H1 (cell line): Measurements from ENCODE around the gene MOV10L1. TPM values are rescaled to one million over a fixed set of nuclear protein-coding genes. Genes with fewer than 3 reads are reported as not detected.

ENCODE experiments used
- CHD1 ChIP-seq: IDR thresholded peaks from 2 replicates; pipeline ENCODE4 v1.6.1; 2012; ENCODE audit warnings: low read depth, low read length, improper control_type of control experiment
- KDM5A ChIP-seq: fragments of 200-600 bp; IDR thresholded peaks from 2 replicates; pipeline ENCODE4 v1.7.1; 2012; ENCODE audit warnings: mild to moderate bottlenecking, low read length, inconsistent platforms, mixed read lengths
- TBP ChIP-seq: IDR thresholded peaks from 2 replicates; pipeline ENCODE4 v1.6.1; 2011; ENCODE audit warnings: low read depth, low read length, improper control_type of control experiment
- polyA plus RNA-seq, 7 experiments: library from polyadenylated mRNA; depleted of rRNA in 3 of 7; stranded (reverse) in 5 of 7; unstranded in 2 of 7; fragments of >200 nt in 5 of 7; fragments of 200-250 nt in 2 of 7; gene quantifications; 1 replicate in 5 of 7; 2 replicates in 1 of 7; 4 replicates in 1 of 7; pipeline versions ENCODE4 v1.2.1 to v1.2.3, GENCODE V29; 2011 to 2013; ENCODE audit warnings: missing spikeins in 2 of 7, mixed read lengths in 2 of 7
- total RNA-seq: library from RNA; stranded (reverse); fragmentation: NEBNext Ultra II Directional; extraction: Animal tissue kit (Norgen Biotek cat#: 25700); gene quantifications from 2 replicates; pipeline ENCODE4 v1.2.1, GENCODE V29; 2021
- TF ChIP-seq, protein P1 (sequence below): IDR thresholded peaks from 2 replicates; pipeline ENCODE4 v1.6.1; 2012; ENCODE audit warnings: low read length, inconsistent platforms

Gene MOV10L1
- total and polyA plus RNA-seq, 2 of the 8 experiments (the other 6 are each of a cell fraction or from before 2014, with no cell fraction given): 0.32 TPM; not detected in 1

DNA sequence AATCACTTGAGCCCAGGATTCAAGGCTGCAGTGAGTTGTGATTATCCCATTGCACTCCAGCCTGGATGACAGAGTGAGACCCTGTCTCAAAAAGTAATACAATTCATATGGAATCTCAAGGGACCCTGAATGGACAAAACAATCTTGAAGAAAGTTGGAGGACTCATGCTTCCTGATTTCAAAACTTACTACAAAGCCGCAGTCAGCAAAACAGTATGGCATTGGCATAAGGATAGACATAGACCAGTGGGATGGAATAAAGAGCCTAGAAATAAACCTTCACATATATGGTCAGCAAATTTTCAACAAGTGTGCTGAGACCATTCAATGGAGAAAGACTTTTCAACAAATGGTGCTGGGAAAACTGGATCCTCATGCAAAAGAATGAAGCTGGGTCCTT lies 113.5 kb downstream of the MOV10L1 start (continued):
- TF ChIP-seq, protein P1, sequence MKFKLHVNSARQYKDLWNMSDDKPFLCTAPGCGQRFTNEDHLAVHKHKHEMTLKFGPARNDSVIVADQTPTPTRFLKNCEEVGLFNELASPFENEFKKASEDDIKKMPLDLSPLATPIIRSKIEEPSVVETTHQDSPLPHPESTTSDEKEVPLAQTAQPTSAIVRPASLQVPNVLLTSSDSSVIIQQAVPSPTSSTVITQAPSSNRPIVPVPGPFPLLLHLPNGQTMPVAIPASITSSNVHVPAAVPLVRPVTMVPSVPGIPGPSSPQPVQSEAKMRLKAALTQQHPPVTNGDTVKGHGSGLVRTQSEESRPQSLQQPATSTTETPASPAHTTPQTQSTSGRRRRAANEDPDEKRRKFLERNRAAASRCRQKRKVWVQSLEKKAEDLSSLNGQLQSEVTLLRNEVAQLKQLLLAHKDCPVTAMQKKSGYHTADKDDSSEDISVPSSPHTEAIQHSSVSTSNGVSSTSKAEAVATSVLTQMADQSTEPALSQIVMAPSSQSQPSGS: no peak
- TF ChIP-seq CHD1 (no peak), TBP (no peak), KDM5A (no peak)
